Activated CD4-positive, alpha-beta T cell treated with anti-CD3 and anti-CD28 coated beads, Interleukin-10, Interleukin-2, amounts not matched to agents 100 ng/mL and 50 ng/mL, durations not matched to agents 16 hours and 8 hours (primary cell): ENCODE data around the gene LIMK1.
"Not testable (repeated sequence)": the region's sequence is repeated elsewhere in the genome, so short reads cannot be mapped to it uniquely, and the experiment has no call there.

Experiments
- DNase-seq: peaks from one replicate; pipeline ENCODE4 v3.0.0-alpha.2; 2020

The LIMK1 gene

DNA sequence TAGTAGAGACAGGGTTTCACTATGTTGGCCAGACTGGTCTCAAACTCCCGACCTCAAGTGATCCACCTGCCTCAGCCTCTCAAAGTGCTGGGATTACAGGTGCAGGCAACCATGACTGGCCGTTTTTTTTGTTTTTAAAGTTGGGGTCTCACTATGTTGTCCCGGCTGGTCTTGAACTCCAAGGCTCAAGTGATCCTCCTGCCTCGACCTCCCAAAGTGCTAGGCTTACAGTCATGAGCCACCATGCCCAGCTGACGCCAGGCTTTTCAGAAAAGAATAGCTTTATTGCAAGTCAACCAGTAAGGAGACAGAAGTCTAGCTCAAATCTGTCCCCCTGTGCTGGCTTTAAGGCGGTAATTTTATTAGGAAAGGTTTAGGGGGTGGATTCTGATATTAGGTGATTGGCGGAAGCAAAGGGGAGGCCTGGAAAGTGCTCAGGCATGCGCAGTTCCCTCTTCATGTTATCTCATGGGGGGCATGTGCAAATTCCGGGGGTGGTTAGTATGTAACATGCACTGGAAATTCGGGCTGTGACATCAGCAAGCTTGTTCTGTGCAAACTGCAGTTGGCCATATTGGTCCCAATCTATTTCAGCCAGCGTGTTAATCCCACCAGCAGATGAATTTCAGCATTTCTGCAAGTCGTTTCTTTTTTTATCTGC is 42.7 kb downstream of the LIMK1 start:
- no peak for DNase-seq

DNA sequence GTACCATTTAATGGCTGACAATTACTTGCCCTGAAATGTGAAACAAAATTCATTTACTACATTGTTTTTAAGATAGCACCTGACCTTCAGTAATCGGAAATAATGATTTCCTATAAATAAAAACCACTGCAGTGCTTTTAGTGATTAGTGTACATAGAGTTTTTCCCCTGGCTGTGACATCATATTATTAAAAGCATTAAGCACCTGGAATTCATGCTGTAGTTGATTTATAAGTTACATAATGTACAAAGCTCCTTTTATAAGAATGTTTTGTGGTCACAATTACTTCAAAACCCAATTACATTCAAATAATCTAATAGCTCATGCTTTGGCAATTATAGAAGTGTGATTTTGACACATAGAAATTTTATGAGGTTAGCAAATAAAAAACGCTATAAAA is 46.3 kb downstream of the LIMK1 start:
- no peak for DNase-seq

DNA sequence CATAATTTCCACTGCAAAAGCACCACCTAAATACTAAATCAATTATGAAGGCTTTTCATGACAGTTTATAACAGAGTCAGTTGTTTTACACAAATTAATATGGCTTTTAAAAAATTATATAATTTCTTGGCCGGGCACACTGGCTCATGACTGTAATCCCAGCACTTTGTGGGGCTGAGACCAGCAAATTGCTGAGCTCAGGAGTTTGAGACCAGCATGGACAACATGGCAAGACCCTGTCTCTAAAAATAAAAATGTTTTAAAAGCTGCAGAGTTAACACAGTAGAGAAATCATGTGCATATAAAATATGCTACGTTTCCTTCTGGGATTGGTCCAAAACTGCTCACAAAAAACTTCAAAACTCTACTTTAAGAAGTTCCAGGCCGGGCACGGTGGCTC is 46.9 kb downstream of the LIMK1 start:
- no peak for DNase-seq

DNA sequence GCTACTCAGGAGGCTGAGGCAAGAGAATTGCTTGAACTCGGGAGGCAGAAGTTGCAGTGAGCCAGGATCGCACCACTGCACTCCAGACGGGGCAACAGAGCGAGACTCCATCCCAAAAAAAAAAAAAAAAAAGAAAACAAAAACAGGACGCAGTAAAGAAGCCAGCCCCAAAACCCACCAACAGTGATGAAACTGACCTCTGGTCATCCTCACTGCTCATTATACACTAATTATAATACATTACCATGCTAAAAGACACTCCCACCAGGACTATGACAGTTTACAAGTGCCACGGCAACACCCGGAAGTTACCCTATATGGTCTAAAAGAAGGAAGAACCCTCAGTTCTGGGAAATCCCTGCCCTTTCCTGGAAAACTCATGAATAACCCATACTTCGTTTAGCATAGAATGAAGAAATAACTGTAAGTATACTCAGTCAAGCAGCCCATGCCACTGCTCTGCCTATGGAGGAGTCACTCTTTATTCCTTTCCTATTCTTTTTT is 50.6 kb downstream of the LIMK1 start:
- DNase-seq, result peak; percentile 58

DNA sequence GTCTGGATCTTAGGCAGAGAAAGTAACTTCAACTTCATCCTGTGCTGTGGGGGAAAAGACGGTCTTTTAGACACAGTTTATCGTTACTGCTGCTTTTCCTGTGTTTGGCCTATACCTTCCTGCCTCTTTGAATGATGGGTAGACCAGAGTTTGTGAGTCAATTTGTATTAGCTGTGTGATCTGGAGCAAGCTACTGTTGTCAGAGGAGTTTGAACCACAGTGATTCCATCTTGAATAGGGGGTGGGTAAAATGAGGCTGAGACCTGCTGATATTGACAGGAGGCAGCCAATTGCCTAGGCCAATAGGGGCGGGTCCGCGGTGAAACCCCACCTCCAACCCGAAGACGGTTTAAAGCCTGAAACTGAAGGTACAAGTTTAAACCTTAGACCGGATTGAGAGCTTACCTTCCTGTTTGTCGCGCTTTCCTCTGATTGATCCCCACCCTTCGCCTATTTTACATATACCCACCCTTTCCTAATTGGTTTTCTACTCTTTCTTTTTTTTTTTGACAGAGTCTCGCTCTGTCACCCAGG is 54.8 kb downstream of the LIMK1 start:
- DNase-seq, result no peak

DNA sequence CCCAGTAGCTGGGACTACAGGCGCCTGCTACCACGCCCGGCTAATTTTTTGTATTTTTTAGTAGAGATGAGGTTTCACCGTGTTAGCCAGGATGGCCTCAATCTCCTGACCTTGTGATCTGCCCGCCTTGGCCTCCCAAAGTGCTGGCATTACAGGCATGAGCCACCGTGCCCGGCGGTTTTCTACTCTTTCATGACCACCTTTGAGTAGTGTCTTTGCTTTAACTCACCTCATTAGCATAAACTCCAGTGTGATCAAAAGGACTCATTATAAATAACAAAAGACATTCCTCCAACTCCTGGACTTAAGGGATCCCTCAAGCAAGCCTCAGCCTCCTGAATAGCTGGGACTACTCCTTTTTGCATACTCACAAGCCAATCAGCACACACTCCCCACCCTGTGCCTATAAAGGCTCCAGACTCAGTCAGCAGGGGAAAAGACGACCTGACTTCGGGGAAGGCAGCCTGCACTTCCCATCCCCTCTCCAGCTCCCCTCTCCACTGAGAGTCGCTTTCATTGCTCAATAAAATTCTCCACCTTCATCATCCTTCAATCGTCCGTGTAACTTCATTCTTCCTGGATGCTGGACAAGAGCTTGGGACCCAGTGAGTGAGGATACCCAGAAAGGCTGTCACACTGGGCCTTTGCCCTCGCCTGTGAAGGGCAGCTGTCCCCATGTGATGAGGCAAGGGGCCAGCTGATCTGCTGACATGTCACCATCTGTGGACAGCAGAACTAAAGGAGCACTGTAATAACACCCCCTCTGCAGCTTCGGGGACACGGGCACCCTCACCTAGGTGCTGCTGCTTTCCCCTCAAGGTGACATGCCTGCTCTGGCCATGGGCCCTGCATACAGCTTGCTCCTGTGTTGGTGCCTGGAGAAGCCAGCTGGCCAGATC is 55.6 kb downstream of the LIMK1 start:
- DNase-seq, result no peak

DNA sequence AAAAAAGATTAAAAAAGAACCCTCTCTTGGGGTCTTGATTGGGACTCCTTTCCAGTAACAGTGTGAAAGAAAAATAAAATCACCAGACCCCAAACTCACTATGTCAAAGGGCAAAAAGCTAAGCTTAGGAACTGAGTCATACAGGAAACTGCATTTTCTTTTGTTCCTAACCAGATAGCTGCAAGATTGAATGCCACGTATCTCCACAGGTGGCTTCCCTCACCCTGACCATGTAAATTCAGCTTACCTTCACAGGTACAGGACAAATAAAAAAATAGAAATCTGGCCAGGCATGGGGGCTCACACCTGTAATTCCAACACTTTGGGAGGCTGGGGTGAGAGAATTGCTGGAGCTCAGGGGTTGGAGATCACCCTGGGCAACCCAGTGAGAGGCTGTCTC is 58.1 kb downstream of the LIMK1 start:
- DNase-seq, result no peak

DNA sequence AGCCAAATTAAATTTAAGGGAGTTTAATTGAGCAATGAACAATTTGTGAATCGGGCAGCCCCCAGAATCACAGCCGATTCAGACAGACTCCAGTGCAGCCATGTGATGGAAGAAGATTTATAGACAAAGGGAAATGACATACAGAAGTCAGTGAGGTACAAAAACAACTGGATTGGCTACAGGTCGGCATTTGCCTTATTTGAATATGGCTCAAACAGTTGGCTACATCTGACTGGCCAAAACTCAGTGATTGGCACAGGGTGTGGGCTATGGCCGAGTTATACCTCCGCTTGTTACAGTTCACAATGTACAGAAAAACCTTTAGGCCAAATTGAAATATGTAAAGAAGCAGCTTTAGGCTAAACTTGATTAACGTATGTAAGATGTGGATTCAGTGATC is 59.8 kb downstream of the LIMK1 start:
- DNase-seq, result no peak

DNA sequence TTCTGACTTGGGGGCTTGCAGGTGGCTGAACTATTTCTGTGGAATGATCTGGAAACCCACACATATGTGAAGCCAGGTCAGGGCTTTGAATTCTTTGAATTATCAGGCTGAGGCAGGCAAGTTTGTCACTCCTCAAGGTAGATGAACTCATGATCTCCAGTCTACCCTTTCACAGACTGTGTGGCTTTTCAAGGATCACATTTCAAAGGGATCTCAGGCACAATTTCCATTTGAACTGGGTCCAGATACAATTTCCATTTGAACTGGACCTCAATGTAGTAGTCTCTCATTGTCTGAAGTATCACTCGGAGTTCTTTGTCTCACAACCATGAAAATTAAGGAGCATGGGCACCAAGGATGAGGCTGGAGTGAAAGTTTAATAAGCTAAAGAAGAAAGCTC is 64.9 kb downstream of the LIMK1 start:
- no peak for DNase-seq

DNA sequence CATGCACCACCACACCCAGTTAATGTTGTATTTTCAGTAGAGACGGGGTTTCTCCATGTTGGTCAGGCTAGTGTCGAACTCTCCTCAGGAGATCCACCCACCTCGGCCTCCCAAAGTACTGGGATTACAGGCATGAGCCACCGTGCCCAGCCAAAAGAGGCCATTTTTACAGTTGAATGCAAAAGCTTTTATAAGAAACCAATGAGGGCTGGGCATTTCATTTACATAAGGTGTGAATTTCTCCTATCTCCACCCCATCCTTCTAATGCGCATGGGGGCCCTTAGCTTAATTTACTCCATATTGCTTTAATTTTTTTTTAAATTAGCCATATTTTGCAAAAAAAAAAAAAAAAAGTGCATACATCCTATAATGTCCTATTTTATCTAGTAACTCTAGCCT is 65.5 kb downstream of the LIMK1 start:
- no peak for DNase-seq

DNA sequence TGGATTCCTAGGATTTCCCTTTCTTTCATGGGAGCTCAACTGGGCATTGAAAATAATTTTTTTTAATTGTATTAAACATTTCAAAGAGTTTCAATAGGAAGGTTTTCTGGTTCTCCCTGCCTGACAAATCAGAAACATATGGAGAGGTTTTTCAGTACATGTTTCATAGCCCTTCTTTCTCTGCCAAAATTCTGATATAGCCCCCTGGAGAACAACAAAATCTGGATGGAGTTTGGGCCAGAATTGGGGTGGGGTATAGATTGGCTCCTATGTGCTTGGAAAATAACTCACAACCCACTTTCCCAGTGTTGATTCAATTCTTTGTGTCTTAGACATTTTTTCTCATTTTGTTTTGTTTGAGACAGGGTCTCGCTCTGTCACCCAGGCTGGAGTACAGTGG is 66.0 kb downstream of the LIMK1 start:
- no peak for DNase-seq

DNA sequence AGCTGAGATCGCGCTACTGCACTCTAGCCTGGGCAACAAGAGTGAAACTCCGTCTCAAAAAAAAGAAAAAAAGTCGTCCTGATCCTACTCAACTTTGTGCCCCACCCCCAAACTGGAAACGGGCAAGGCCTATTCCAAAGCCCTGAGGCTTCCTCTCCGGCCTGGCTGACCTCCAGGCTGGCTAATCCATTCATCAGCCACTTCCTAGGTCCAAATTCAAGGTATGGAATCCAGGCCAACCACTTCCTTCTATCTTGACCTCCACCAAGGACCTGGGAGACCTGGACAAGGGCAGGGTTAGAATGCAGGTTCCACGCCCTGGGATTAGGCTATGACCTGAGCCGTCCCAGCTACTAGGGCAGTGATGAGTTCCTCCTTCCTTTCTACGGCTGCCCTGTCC is 70.1 kb downstream of the LIMK1 start:
- DNase-seq, result no peak

DNA sequence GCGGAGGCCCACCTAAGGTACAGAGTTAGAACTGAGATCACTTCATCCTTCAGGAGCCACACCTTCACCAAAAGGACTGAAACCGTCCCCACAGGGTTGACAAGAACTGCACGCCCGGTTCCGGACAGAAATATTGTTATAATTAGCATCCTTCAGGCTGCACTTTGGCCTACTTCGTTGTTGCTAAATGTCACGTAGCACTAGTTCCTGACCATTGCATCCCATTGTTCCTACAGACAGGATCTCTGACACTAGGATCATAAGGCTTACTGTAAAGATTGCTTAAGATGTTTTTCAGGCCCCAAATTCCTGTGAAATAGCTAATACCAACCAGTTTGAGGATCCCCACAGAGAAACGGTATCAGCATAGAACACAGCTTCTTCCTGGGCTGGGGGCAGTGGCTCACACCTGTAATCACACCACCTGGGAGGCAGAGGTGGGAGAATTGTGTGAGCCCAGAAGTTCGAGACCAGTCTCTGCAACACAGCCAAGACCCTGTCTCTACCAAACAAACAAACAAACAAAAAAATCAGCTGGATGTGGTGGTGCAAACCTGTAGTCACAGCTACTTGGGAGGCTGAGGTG is 72.3 kb downstream of the LIMK1 start:
- no peak for DNase-seq

DNA sequence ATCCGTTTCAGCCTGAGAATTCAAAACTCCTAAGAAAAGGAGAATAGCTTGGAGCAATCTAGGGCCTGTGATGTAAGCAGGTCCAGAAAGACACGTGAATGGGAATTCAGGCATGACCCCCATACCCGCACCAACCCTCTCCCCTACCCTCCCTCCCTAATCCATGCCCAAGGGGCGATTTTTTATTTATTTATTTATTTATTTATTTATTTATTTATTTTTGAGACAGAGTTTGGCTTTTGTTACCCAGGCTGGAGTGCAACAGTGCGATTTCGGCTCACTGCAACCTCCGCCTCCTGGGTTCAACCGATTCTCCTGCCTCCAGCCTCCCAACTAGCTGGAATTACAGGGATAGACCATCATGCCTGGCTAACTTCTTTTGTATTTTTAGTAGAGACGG is 74.0 kb downstream of the LIMK1 start:
- DNase-seq, result no peak

DNA sequence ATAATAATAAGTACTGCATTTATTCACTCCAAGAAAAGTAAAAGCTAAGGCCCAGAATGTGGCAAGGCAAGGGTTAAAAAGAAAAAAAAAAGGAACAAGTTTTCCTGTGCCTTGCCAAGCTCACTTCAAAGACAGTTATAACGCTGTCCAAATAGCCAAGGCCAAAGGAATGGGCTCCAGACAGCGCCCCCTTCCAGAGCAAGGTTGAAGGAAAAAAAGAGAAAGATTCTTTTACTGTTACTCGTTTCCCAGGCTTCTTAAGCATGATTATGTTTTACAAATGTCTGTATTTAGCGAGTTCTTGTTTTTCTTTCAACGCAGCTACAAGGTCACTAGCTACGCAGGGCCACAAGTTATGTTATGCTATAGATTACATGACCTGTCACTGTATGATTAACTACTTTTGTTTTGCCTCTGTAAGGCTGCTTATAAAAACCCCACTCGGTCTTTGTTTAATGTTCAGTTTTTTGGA is 81.4 kb downstream of the LIMK1 start:
- DNase-seq, result no peak

DNA sequence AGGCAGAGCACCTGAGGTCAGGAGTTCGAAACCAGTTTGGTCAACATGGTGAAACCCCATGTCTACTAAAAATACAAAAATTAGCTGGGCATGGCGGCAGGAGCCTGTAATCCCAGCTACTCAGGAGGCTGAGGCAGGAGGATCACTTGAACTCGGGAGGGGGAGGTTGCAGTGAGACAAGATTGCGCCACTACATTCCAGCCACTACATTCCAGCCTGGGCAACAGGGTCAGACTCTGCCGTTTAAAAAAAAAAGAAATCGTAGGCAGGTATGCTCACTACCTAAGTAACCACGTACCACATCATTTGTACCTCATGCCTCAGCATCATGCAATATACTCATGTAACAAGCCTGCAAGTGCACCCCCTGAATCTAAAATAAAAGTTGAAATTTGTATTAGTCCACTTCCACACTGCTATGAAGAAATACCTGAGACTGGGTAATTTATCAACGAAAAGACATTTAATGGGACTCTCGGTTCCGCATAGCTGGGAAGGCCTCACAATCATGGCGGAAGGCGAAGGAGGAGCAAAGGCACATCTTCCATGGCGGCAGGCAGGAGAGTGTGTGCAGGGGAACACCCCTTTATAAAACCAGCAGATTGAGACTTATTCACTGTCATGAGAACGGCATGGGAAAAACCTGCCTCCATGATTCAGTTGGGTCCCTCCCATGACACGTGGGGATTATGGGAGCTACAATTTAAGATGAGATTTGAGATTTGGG is 82.4 kb downstream of the LIMK1 start:
- no peak for DNase-seq

DNA sequence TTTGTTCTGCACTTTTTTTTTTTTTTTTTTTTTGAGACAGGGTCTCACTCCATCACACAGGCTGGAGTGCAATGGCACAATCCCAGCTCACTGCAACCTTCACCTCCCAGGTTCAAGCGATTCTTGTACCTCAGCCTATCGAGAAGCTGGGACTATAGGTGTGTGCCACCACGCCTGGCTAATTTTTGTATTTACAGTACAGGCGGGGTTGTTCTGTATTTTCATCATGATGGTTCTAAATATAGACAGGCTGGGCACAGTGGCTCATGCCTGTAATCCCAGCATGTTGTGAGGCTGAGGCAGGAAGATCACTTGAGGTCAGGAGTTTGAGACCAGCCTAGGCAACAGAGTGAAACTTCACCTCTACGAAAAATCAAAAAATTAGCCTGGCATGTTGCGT is 83.7 kb downstream of the LIMK1 start:
- DNase-seq, result not testable (repeated sequence)
